ENCODE data around the gene MTARC1. TPM values are rescaled to one million over a fixed set of nuclear protein-coding genes. Genes with fewer than 3 reads are reported as not detected.

The MTARC1 gene
- total and polyA plus RNA-seq, 9 donors: 1.7 to 13.2 (median 4.7) TPM

- H3K27ac ChIP-seq: no peak overlapping the region
- no peaks in the 10 kb centered on the region for H3K4me1 ChIP-seq (ENCODE audit: insufficient read depth)
- no peaks in the 10 kb centered on the region for H3K27me3 ChIP-seq
- intact Hi-C loops (cut with DNase I): no loop called here
- H3K36me3 ChIP-seq: no peaks in the 10 kb centered on the region
- H3K9me3 ChIP-seq: no peaks in the 10 kb centered on the region
- no peak for DNase-seq
- TF ChIP-seq CTCF (IDR thresholded peaks at IDR 0.05) (no peak), POLR2A (IDR thresholded peaks at IDR 0.05) (no peak), EP300 (IDR thresholded peaks at IDR 0.05) (no peak)
- H3K4me3 ChIP-seq: no peak overlapping the region
- WGBS, 3 donors: 95 to 100% (median 98%) methylated on average over 5 of the region's 5 CpGs
Measured at GRCh38 chr1:220826729-220827128, 40.0 kb downstream of the MTARC1 start.

- 46 to 64% (median 49%) methylated on average over 4 of the region's 4 CpGs for WGBS, 3 donors
- Histone ChIP-seq H3K4me3 (no peak overlapping the region), H3K27ac (no peak overlapping the region)
Measured at GRCh38 chr1:220827445-220828178, 40.9 kb downstream of the MTARC1 start.

GRCh38 chr1:220828179-220828490 lies 41.4 kb downstream of the MTARC1 start:
- H3K4me1 ChIP-seq (ENCODE audit: insufficient read depth): no peaks in the 10 kb centered on the region
- no peak for DNase-seq
- no peaks in the 10 kb centered on the region for H3K27me3 ChIP-seq
- intact Hi-C loops (cut with DNase I): no loop called here
- no peaks in the 10 kb centered on the region for H3K36me3 ChIP-seq
- H3K27ac ChIP-seq: no peak overlapping the region
- H3K9me3 ChIP-seq: no peaks in the 10 kb centered on the region
- H3K4me3 ChIP-seq: no peak overlapping the region
- no peak for TF ChIP-seq EP300 (IDR thresholded peaks at IDR 0.05)
- TF ChIP-seq POLR2A (IDR thresholded peaks at IDR 0.05): no peak
- no peak for TF ChIP-seq CTCF (IDR thresholded peaks at IDR 0.05)
- 45 to 66% (median 51%) methylated on average over 4 of the region's 4 CpGs for WGBS, 3 donors

More at GRCh38 chr1:220827445-220828178, 40.9 kb downstream of the MTARC1 start:
- no peaks in the 10 kb centered on the region for H3K9me3 ChIP-seq
- no peaks in the 10 kb centered on the region for H3K36me3 ChIP-seq
- intact Hi-C loops (cut with DNase I): no loop called here
- H3K27me3 ChIP-seq: no peaks in the 10 kb centered on the region
- TF ChIP-seq POLR2A (IDR thresholded peaks at IDR 0.05) (no peak), CTCF (IDR thresholded peaks at IDR 0.05) (no peak), EP300 (IDR thresholded peaks at IDR 0.05) (no peak)
- DNase-seq: no peak
- no peaks in the 10 kb centered on the region for H3K4me1 ChIP-seq (ENCODE audit: insufficient read depth)

- intact Hi-C loops (cut with DNase I): no loop called here
- H3K4me3 ChIP-seq: no peak overlapping the region
- WGBS, 3 donors: 61 to 67% (median 64%) methylated on average over 4 of the region's 4 CpGs
- no peaks in the 10 kb centered on the region for H3K36me3 ChIP-seq
- H3K9me3 ChIP-seq: no peaks in the 10 kb centered on the region
- H3K4me1 ChIP-seq (ENCODE audit: insufficient read depth): peaks cover 2% of the 10 kb centered on the region
- TF ChIP-seq EP300 (IDR thresholded peaks at IDR 0.05): no peak
- no peak for TF ChIP-seq POLR2A (IDR thresholded peaks at IDR 0.05)
- TF ChIP-seq CTCF (IDR thresholded peaks at IDR 0.05): no peak
- H3K27ac ChIP-seq: no peak overlapping the region
- DNase-seq: no peak
- no peaks in the 10 kb centered on the region for H3K27me3 ChIP-seq
Measured at GRCh38 chr1:220828950-220829586, 42.4 kb downstream of the MTARC1 start.

Measured in ovary (tissue), 9 donors.